ELR (cell line): ENCODE data around the gene DLK1.

Experiments used
- DNase-seq: peaks from one replicate; pipeline ENCODE4 v3.0.0-alpha.2; 2015; ENCODE audit warnings: low read depth

DLK1 gene

DNA sequence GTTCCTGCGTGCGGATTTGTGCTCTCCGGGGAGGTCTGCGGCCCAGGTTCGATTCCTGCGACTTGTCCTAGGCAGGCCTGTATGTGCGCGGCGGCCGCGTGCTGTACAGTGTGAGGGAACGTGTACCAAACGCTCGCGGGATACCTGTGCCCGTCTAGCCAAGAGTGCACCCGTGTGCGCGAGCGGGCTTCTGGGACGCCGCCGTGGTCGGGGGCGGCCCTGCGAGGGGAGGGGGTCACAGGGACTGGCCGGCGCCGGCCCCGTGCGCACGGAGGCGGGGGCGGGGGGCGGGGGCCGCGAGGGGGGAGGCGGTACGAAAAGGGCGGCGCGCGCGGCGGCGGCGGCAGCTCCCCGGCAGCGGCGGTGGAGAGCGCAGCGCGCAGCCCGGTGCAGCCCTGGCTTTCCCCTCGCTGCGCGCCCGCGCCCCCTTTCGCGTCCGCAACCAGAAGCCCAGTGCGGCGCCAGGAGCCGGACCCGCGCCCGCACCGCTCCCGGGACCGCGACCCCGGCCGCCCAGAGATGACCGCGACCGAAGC lies at the start of gene DLK1:
TSS of gene DLK1 (plus strand) at position 343 of the 536 bp plus-strand sequence. CDS start at position 520, 177 bp downstream.
- no peak for DNase-seq

- DNase-seq, result no peak
Measured at GRCh38 chr14:100677152-100677551, 49.5 kb upstream of the DLK1 start.

- DNase-seq, result peak; percentile 66
Measured at GRCh38 chr14:100677554-100678468, 48.9 kb upstream of the DLK1 start.

GRCh38 chr14:100678469-100678828 lies 48.2 kb upstream of the DLK1 start:
- no peak for DNase-seq

DNA sequence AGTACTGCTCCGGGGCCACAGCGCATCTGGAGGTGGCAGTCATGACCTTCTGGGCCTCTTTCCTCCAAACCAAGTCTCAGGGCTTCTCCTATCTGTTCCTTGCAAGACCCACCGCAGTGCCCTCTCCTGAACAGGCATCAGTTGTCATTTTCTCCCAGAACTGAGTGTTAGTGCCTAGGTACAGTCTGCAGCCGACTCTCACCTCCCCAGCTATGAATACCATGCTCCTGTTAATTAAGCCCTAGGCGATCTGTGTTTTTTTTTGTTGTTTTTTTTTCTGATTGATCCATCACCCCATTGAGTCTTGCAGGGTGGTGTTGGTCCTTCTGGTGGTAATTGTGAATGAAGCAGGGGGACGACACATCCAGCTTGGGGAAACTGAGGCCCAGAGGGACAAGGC lies 47.5 kb upstream of the DLK1 start:
- DNase-seq, result no peak

GRCh38 chr14:100679707-100680438 lies 46.8 kb upstream of the DLK1 start:
- peak; percentile 60 for DNase-seq

GRCh38 chr14:100680439-100681051 lies 46.1 kb upstream of the DLK1 start:
- peak; percentile 34 for DNase-seq

- DNase-seq, result no peak
Measured at GRCh38 chr14:100681111-100681510, 45.6 kb upstream of the DLK1 start.

DNA sequence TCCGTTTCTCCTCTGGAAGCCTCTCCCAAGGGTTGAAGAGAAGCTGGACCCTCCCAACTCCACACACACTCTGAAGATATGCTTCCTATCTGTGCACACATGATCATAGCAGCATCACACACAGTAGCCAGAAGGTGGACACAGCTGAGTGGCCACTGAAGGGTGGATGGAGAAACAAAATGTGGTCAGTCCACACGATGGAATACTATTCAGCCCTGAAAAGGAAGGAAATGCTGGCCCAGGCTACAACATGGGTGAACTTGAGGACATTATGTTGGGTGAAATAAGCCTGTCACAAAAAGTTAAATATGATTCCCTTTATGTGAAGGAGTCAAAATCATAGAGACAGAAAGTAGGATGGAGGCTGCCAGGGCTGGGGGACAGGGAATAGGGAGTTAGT lies 43.9 kb upstream of the DLK1 start:
- no peak for DNase-seq

DNA sequence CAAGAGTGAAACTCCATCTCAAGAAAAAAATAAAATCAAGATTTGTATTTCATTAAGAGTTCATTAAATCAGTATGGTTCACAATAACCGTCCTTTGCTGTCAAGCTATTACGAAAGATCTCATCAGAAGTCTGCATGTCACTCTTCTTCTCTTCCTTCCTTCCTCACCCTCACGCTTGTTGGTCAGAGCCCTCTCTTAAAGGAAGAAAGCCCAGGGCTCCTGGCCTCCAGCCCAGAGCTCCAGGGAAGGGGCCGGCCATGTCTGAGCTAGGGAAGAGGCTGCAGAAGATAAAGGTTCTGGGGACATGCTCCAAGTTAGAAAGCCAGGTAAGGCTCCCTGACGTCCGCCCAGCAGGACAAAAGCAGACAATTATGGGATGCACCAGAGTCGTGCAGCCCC lies 43.1 kb upstream of the DLK1 start:
- DNase-seq, result no peak

DNA sequence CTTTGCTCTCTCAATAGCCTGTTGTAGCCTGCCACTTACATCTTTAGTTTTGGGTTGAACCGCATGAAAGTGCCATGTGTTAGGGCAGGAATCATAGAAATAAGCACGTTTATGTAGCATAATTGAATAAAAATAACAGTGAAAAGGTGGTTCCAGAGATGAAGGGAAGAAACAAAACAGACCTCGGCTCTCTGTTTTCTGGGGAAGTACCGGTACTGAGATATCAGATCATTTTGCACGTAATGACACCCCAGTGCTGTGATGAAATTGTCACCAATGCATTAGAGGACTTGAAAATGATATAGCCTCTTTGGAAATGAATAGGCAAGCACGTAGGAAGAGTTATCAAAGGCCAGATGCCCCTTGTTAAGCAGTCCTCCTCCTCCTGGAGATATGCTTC lies 42.5 kb upstream of the DLK1 start:
- no peak for DNase-seq

DNA sequence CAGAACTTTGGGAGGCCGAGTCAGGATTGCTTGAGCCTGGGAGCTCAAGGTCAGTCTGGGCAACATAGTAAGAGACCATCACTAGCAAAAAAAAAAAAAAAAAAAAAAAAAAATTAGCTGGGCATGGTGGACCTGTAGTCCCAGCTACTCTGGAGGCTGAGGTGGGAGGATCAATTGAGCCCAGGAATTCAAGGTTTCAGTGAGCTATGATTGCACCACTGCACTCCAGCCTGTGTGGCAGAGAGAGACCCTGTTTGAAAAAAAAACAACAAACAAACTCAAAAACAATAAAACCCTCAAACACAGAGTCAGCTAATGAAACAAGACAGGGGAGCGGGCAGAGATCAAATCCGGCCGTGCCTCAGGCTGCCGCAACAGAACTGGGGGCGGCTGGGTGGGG lies 41.7 kb upstream of the DLK1 start:
- DNase-seq, result no peak

- DNase-seq, result no peak
Measured at GRCh38 chr14:100686858-100687257, 39.8 kb upstream of the DLK1 start.

GRCh38 chr14:100687386-100687785 lies 39.3 kb upstream of the DLK1 start:
- DNase-seq, result no peak

- DNase-seq, result no peak
Measured at GRCh38 chr14:100688051-100688450, 38.6 kb upstream of the DLK1 start.

- DNase-seq, result peak; percentile 89
Measured at GRCh38 chr14:100688598-100689461, 37.9 kb upstream of the DLK1 start.

DNA sequence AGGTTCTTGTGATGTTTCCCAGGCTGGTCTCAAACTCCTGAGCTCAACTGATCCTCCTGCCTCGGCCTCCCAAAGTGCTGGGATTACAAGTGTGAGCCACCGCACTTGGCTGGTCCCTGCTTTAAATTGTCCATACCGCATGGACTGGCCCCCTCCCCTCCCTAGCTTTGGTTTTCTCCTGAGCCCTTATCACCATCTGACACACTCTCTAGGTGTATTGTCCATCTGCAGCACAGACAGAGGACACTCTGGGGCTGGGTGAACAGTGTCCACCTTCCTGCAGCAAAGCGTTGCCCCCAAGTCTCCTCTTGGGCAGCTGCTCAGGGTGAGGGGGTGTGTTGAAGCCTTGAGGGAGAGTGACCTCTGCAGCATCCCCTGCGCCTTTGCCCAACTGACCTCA lies 36.0 kb upstream of the DLK1 start:
- DNase-seq, result no peak

GRCh38 chr14:100691395-100692056 lies 35.2 kb upstream of the DLK1 start:
- no peak for DNase-seq

DNA sequence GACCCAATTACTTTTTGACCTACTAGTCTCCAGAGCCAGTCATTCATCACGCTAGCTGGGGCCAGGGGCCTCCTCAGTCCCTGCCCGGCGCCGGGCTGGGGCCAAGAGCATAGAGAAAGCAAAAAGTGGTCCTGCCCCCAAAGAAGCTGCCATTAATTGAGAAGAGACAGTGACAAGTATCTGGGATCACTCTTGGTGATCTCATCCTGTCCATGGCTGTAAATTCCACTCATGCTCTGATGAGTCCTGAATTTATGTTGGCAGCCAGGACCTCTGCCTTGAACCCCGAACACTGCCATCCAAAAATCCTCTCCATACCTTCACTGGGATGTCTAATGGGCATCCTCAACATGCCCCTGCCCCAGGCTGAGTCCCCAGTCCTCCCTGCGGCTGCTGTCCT lies 34.4 kb upstream of the DLK1 start:
- DNase-seq, result peak; percentile 41

GRCh38 chr14:100692859-100693558 lies 33.7 kb upstream of the DLK1 start:
- peak; percentile 99 for DNase-seq
